Measurements from ENCODE around the gene C12orf50.
"Not testable (repeated sequence)": the region's sequence is repeated elsewhere in the genome, so short reads cannot be mapped to it uniquely, and the experiment has no call there.

Gene C12orf50

GRCh38 chr12:87985069-87985675, 44.0 kb downstream of the C12orf50 start:
- DNase-seq = no peak

DNA sequence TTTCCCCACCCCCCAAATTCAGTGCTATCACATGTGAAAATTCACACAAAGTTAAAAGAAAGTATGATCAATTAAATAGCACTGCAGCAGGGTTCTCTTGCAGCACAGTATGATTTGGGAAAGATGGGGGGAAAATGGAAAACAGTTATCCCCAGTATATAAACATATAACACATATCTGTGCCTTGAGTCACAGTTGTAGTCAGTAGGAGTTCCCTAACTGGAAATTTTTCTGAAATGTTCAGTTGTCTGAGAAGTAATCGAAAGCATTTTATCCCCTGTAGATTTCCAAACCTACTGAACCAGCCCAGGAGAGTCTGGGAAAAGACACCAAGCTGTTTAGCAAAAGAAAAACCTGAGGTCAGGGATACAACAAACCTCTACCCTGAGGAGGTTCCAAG, 47.0 kb downstream of the C12orf50 start:
- peak; percentile 47 for DNase-seq

GRCh38 chr12:87981495-87981894, 47.7 kb downstream of the C12orf50 start:
- DNase-seq = no peak

DNA sequence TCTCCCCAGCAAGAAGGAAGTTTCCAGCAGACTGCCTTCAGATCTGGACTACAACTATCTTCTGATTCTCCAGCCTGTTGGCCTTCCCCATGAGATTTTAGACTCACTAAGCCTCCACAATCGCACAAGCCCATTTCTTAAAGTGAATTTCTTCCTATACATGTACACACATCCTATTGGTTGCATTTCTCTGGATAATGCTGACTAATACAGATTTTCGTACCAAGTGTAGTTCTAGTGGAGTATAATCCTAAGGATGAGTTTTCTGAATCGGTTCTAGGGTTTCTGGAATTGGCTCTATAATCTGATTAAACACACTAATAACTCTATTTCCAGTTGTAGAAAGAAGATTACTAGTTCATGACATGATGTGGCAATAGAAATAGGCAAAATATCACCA, 53.3 kb downstream of the C12orf50 start:
- DNase-seq = no peak

- DNase-seq = no peak
Observed at GRCh38 chr12:87967871-87968270, 61.3 kb downstream of the C12orf50 start.

GRCh38 chr12:87960566-87960965, 68.6 kb downstream of the C12orf50 start:
- no peak for DNase-seq

GRCh38 chr12:87954028-87954427, 75.2 kb downstream of the C12orf50 start:
- DNase-seq = not testable (repeated sequence)

GRCh38 chr12:87953256-87953860, 75.8 kb downstream of the C12orf50 start:
- DNase-seq = peak; percentile 53

- no peak for DNase-seq
Observed at GRCh38 chr12:87952850-87953249, 76.4 kb downstream of the C12orf50 start.

GRCh38 chr12:87952223-87952622, 77.0 kb downstream of the C12orf50 start:
- no peak for DNase-seq

- no peak for DNase-seq
Observed at GRCh38 chr12:87943762-87944161, 85.4 kb downstream of the C12orf50 start.

DNA sequence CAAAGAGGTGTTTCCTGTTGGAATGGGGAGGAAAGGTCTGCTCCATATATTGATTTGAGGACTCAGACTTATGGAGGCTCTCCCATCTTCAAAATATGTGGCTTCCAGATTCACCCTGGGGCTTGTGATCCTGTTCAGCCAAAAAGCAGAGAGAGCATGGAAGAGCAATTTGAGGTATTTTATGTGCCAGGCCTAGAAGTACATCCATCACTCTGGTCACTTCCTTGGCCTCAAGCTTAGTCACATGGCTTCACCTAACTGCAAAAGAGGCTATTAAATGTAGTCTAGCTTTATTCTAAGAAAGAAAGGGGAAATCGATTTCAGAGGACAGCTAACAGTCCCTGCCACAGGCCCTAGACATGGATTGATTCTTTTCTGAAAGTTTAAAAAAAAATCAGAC, 86.2 kb downstream of the C12orf50 start:
- DNase-seq = no peak

DNA sequence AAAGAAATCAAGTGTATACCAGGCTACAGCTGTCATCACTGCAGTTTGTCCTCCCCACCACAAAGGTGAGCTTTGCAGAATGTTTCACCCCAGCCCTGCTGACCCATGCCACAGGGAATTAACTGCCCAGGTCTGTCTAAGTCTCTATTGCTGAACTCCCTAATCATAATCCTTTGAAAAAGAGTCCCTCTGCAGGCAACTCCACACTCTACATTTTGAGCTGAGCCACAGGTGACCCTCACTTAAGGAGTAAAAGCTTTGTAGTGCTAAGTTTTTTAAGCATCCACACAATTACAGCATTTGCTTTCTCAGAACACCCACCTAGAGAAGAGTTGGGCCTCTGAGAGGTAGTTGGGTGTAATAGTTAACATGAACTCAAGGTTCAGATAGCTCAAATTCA, 90.0 kb downstream of the C12orf50 start:
- DNase-seq = no peak

GRCh38 chr12:87935216-87935615, 94.0 kb downstream of the C12orf50 start:
- DNase-seq = no peak

- no peak for DNase-seq
Observed at GRCh38 chr12:87933991-87934390, 95.2 kb downstream of the C12orf50 start.

DNA sequence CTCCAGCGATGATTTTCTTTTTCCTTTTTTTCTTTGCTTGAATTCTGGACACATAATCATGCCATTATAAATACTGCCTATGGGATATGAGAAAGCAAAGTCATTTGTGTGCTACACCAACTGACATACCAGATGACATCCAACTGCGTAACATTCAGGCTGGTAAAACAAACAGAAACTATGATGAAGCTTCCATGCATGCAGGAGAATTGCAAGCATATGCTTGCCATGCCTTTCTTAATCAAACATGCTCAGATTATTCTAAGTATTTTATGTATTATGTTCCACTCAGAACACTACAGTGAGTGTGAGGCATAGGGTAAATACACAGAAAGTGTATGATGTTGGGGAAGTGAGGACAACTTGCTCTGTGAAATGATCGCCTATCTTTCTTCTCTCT, 97.4 kb downstream of the C12orf50 start:
- DNase-seq = peak; percentile 37

GRCh38 chr12:87930627-87931026, 98.6 kb downstream of the C12orf50 start:
- DNase-seq = no peak
